Activated CD4-positive, CD25-positive, alpha-beta regulatory T cell treated with anti-CD3 and anti-CD28 coated beads, Interleukin-2, amount 50 U/mL, for 72 hours (primary cell): ENCODE results near the gene SFI1.

ENCODE experiments used
- DNase-seq: peaks from one replicate; pipeline ENCODE4 v3.0.0; 2021

SFI1 gene

DNA sequence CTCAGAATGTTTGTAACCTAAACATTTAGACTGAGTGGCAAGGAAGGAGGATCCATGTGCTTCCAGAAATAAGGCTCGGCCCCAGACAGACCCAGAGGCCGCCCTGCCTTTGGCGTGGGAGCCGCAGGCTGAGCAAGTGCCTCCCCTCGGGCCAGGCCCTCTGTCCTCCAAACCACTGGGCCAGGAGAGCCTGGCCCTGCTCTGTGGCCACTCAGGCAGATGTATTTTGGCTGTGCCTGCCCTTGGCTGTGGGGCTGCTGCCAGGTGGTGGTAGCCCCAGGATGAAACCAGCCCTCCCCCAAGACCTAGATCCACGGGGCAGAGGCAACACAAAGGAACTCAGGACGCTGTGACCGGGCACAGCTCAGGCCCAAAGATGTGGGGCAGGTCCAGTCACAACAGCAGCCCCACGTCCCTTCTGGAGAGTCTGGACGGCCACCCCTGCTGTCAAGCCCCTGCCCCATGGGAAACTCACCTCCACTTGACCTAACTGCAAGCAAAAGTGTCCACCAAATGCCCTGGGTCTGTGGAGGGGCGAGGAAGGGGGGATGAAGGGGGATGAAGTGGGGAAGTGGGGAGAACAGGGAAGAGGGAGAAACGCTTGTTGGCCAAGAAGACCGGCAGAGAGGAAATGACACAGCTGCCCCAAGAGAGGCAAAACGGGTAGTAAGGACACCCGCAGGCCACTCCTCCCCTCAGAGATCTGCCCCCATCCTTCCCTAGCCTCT, 141.7 kb downstream of the SFI1 start:
- DNase-seq = no peak

DNA sequence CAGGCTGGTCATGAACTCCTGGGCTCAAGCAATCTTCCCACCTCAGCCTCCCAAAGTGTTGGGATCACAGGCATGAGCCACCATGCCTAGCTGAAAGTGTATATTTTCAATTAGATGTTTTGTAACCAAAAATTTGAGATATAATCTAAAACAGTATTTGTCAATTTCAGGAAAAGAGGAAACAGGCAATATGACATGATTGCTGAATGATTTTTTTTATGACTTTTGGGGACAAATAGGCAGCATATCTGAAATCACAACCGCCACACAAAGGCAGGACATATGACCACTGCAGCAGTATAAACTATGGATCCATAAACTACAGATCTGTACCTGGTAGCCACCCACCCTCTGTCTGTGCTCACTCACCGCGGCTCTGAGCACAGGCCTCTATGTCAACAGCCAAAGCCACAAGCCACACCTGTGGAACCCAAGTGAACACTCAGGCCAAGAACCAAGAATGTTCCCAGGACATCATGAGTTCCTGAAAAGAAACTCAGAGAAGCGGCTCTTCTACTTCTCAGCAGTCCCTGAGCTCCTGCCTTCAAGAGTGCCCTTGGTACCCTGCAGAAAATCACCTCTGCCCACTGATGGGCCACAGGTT, 143.2 kb downstream of the SFI1 start:
- DNase-seq = no peak

DNA sequence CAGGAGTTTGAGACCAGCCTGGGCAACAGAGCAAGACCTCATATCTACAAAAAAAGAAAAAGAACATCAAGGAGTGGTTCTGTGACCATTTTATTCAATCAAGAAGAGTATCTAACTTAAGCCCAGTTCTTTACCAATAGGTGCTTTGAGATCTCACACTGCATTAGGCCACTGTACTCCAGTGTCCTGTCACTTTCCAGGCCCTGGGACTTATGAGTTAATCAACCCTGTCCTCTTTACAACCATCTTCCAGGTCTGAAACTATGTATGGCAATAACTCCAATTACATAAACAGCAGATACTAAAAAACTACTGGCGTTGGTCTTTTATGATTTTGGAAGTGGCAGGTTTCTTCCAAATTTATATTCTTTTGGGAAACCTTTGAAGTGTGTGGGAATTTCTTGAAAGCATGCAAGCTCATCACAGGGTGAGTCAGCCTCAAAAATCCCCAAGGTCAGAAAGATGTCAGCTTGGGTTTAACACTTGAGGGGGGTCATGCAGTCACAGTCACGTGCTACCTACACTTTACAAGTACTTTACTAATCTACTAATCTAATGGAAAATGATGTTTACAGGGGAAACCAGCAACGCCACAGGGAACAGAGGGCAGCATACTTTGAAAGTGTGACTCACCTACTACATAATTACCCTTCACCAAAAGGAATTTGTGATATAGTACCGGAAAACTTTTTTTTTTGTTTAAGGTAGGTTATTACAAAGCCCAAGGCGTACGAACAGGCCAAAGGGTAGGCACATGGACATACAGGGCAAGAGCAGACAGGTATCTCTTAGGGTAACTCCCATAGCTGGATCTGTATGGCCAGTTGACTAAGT, 150.1 kb downstream of the SFI1 start:
- no peak for DNase-seq

DNA sequence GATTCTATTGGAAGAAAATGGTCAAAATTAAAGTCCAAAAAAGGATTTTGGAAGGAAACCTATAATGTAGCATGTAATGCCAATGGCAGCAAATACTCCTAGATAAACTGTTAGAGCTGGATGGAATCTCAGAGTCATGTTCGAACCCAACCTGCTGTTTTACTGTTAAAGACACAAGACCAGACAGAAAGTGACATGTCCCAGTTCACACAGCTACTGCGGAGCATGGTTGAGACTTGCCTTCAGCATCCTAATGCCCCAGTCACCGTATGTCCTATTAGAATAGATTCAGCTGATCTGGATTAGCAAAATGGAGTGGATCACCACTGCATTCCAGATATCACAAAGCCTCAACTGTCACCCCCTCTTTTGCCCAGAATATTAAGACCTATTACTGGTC, 150.7 kb downstream of the SFI1 start:
- DNase-seq = no peak

DNA sequence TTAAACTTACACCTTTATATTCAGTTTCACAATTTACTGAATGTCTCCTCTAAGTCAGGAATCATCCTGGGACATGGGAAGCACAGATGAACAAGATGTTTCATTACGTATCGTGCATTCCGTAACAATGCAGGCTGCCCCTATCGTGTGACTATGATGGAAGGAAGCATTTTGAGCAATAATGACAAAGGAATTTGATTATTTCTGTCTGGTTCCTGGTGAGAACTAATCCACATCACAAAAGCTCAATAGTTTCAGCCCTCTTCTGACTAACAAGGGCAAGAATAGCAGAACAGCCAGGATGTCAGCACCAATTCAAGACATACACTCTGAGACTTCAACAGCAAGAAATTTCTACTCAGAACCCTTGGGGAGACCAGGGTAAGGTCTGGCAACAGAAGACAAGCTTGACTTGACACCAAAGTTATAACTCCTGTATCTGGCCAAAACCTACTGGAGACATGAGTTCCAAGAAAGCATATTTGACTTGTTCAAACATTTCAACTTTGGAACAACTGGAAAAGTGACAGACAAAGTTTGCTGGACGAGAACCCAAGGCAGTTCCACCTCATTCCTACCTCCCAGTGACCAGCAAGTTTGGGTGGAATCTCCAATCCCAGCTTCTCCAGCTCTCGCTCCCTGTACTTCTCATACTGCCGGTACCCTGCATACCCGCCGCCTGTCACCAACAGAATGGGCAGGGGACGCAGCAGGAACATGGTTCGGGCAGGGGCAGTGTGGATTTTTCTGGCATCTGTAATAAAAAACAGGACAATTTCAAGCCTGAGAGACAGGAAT, 151.4 kb downstream of the SFI1 start:
- DNase-seq = no peak

DNA sequence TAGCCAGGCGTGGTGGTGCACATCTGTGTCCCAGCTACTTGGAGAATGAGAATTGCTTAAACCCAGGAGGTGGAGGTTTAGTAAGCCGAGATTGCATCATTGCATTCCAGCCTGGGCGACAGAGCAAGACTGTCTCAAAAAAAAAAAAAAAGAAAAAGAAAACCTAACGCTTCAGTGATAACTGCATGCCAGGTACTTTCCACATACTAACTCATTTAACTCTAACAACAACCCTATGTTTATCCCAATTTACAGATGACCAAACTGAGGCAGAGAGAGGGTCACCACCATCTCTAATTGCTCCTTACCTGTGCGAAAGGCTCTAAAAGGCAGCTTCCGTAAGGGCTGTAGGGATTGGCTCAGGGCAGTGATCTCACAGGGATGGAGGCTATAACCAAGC, 154.1 kb downstream of the SFI1 start:
- DNase-seq = no peak

DNA sequence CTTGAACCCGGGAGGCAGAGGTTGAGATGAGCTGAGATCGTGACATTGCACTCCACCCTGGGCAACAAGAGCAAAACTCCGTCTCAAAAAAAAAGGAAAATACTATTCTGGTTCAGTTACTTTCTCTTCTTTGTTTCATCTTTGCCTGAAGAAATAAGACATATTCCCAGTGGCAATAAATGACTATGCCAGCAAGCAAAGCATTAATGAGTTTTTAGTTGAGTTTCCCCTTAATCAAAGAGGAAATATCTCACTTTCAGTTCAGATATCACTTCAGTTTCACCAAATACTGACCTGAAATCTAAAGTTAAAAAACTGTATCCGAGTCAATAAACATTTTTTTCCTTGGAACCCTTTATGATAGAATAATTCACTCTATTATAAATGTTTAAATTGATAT, 155.3 kb downstream of the SFI1 start:
- no peak for DNase-seq

DNA sequence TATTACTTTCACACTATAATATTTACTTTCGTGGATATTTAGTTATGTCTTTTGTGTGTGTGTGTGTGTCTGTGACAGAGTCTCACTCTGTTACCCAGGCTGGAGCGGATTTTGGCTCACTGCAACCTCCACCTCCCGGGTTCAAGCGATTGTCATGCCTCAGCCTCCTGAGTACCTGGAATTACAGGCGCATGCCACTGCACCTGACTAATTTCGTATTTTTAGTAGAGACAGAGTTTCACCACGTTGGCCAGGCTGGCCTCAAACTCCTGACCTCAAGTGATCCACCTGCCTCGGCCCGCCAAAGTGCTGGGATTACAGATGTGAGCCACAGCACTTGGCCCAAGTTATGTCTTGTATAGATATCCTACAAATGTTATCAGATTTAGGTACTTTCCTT, 155.8 kb downstream of the SFI1 start:
- no peak for DNase-seq

DNA sequence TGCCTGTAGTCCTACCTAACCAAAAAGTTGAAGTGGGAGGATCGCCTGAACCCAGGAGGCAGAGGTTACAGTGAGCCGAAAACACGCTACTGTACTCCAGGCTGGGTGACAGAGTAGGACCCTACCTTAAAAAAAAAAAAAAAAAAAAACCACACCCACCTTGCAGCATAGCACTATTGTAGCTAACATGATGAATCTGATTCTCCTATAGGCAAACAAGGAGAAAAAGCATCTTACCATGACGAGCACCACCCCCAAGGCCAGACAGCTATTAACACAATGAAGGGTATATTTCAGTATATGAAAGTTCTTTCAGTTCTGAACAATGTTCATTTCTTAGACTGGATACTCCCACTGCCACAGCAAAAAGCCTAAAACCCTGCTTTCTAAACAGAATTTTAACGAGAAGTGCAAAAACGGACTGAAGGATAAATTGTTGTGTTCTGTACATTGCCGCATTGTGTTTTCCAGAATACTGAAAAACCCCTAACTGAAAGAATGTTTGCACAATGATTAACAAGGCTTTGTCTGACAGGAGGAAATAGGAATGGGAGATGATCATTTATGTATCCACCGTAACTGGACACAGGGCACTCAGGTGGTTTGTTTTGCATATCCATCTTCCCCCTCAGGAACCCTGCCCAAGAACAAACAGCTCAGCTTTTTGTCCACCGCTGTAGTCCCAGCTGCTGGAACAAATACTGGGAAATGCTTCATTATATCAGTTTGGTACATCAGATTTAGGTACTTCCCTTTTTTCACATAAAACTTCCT, 156.8 kb downstream of the SFI1 start:
- DNase-seq = no peak

DNA sequence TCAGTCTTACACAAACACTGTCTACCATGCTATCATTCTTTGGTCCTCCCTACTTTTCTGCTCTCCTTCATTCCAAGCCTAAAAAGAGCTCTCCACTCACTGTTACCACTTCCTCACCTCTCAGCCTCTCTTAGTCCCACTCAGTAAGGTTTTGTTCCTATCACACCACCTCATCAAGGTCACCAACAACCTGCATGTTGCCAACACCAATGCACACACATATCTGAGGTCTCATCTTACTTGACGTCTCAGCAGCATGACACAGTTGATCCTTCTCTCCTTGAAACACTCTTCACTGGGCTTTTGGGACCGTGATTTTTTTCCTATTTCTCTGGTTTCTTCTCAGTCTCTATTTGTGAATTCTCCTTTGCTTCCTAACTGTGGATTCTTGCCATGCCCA, 157.6 kb downstream of the SFI1 start:
- no peak for DNase-seq

DNA sequence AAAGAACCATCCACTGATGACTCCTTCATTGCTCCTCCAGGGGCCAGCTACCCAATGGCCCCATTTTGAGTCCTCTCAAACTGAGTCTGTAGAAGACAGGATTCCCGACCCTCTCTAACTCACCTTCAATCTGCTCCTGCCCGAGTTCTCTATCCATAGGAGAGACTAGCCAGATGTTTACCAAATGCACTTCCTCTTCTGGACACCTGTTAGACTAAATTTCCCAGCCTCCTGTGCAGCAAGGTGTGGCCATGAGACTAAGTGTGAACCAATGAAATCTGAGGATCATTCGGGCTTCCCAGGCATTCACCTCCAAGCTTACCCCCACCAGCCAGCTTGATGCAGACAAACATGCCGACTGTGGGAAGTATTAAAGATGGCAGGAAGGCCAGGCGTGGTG, 158.1 kb downstream of the SFI1 start:
- DNase-seq = no peak

DNA sequence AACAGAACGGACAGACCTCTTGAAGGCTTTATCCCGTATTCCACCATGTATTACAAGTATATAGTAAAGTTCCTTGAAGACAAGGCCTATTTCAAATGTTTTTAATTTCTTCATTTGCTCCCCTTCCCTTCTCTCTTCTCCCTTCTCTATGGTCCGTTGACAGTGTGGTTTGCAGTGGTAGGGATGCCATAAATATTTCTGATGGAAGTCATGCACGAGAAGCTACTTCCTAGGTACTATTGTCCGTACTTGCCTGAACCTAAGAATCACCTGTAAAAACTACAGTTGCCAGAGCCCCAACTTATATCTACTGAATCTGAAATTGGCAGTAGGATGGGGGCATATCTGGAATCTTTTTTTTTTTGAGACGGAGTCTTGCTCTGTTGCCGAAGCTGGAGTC, 162.9 kb downstream of the SFI1 start:
- DNase-seq = no peak

DNA sequence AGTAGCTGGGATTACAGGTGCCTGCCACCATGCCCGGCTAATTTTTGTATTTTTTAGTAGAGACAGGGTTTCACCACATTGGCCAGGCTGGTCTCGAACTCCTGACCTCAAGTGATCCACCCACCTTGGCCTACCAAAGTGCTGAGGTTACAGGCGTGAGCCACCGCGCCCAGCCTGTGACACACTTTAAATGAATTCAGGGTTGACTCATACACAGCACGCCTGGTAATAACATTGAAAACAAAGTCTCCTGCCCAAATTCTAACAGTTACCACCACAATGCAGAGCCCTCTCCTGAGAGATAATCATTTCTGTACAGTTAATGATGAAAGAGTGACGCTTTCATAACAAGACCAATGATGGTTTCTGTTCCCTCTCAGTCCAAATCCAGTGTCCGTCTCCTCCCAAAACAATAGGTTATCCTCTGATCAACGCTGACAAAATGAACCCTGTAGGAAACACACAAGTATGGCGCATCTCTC, 164.6 kb downstream of the SFI1 start:
- DNase-seq = peak; percentile 44

DNA sequence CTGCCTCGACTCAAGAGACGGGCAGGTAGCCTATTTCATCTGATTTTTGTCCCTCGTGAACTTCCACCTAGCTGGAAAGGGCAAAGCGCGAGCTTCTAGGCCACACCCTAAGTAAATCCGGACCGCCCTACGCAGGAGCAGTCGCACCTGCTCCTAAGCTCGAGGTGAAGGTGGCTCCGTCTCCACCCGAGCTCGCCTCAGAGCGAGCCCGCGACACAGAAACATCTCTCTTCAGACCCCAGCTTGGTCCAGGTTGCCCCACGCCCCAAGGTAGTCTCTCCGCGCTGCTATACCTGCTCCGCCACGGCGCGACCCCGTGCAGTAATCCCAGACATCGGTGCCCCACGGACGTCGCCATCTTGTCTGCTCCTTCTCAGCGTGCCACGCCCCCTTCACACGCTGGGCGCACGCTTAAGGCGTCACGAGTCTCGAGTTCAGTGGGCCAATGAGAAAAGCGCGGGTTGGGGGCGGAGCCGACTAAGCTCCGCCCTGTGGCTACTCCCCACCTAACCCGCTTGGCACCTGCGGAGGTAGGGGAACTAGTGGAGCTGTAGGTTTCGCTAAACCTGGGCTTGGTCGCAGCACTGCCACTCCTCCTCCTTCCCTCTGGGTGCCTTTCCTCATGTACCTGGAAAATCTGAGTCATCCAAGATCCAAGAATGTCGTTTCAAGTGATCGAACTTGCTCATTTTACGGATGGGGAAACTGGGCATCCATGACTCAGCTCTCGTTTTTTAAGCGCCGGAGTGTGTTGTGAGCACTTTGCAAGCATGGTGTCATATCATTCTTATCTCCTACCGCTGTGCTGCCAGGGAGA, 165.7 kb downstream of the SFI1 start, which contains the start of gene PISD:
PISD (minus strand) TSS at position 365 of the 817 bp plus-strand sequence; CDS start at position 358, 7 bp downstream.
- peak; percentile 97 for DNase-seq

DNA sequence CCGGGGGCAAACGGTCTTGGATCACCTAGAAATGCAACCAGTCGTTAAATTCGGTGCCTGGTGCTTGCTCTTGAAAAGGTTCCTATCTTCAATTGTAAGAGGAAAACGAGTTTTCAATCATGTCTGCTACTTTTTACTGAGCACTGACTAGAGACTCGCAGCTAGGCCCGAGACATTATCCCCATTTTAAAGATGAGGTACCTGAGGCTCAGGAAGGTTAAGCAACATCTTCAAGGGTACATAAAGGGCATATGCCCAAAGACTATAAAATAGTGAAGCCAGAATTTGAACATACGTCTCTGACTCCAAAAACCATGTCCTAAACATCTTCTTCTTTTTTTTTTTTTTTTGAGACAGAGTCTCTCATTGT, 166.3 kb downstream of the SFI1 start:
- no peak for DNase-seq
